ENCODE results near the gene RFC4.

RFC4 gene

GRCh38 chr3:186783058-186783730, 23.1 kb downstream of the RFC4 start, which contains the start of gene EIF4A2:
TSS of gene EIF4A2 (plus strand) at chr3:186783577. CDS start at chr3:186783611, 34 bp downstream.
- no CpG with 5 or more reads among the region's 60 CpGs for WGBS, 2 donors (ENCODE audit: extremely low coverage in 2 of 2, insufficient read length in 2 of 2, insufficient replicate concordance in 1 of 2)
- Histone ChIP-seq H3K4me2 (ENCODE audit: insufficient read depth, low read length, poor library complexity, severe bottlenecking) (peak within 1 kb of the TSS; percentile 56), H3K4me1 (ENCODE audit: control insufficient read depth in 2 of 2, insufficient read depth in 1 of 2, low read depth in 1 of 2, low read length in 2 of 2) (peaks cover 1 to 11% of the 10 kb centered on the region in 2 donors), H3K79me1 (ENCODE audit: low read depth, low read length) (no peaks in the 10 kb centered on the region), H2AFZ (ENCODE audit: low read length) (peak within 1 kb of the TSS; percentile 91), H2BK12ac (ENCODE audit: low read length) (no peak within 1 kb of the TSS), H2BK15ac (ENCODE audit: low read length) (no peak within 1 kb of the TSS), H3K23ac (ENCODE audit: low read depth, low read length, poor library complexity) (peak within 1 kb of the TSS; percentile 62), H2BK5ac (ENCODE audit: low read length) (peak within 1 kb of the TSS; percentile 46), H2BK120ac (ENCODE audit: low read depth, low read length) (no peak within 1 kb of the TSS), H4K91ac (ENCODE audit: low read depth, low read length, poor library complexity) (no peak within 1 kb of the TSS), H3K27me3 (ENCODE audit: control insufficient read depth in 3 of 3, insufficient read depth in 3 of 3, low read depth in 1 of 3, low read length in 3 of 3) (no peaks in the 10 kb centered on the region), H2AK5ac (ENCODE audit: low read depth, low read length) (peak within 1 kb of the TSS; percentile 88), H3K27ac (replicated peaks; ENCODE audit: low read length) (peak within 1 kb of the TSS; percentile 86), H3K36me3 (replicated peaks in 1 of 2; ENCODE audit: control insufficient read depth in 2 of 2, insufficient read depth in 2 of 2, low read length in 2 of 2) (peaks cover 26 to 42% of the 10 kb centered on the region in 2 donors), H3K4me3 (ENCODE audit: low read length in 2 of 2) (peak within 1 kb of the TSS; percentile 87 to 92), H3K9ac (ENCODE audit: low read depth, low read length, poor library complexity) (peak within 1 kb of the TSS; percentile 96), H4K8ac (ENCODE audit: low read depth, low read length) (no peak within 1 kb of the TSS), H3K14ac (ENCODE audit: low read length) (peak within 1 kb of the TSS; percentile 40), H3K18ac (ENCODE audit: low read length) (peak within 1 kb of the TSS; percentile 87), H3K4ac (ENCODE audit: low read length) (peak within 1 kb of the TSS; percentile 10), H3K9me3 (replicated peaks in 1 of 2; ENCODE audit: control insufficient read depth in 2 of 2, insufficient read depth in 1 of 2, low read depth in 1 of 2, low read length in 2 of 2) (no peaks in the 10 kb centered on the region)
- DNase-seq (ENCODE audit: low spot score): peak; percentile 94

- DNase-seq (ENCODE audit: low spot score): no peak
- Histone ChIP-seq H3K18ac (ENCODE audit: low read length) (peak overlapping the region; percentile 58), H3K79me1 (ENCODE audit: low read depth, low read length) (no peaks in the 10 kb centered on the region), H3K4me1 (ENCODE audit: control insufficient read depth in 2 of 2, insufficient read depth in 1 of 2, low read depth in 1 of 2, low read length in 2 of 2) (peaks cover 1 to 11% of the 10 kb centered on the region in 2 donors), H3K14ac (ENCODE audit: low read length) (no peak overlapping the region), H3K23ac (ENCODE audit: low read depth, low read length, poor library complexity) (peak overlapping the region; percentile 47), H3K27me3 (ENCODE audit: control insufficient read depth in 3 of 3, insufficient read depth in 3 of 3, low read depth in 1 of 3, low read length in 3 of 3) (no peaks in the 10 kb centered on the region), H3K4ac (ENCODE audit: low read length) (no peak overlapping the region), H3K4me3 (ENCODE audit: low read length in 2 of 2) (peak overlapping the region; percentile 87 to 90), H4K91ac (ENCODE audit: low read depth, low read length, poor library complexity) (no peak overlapping the region), H2BK15ac (ENCODE audit: low read length) (no peak overlapping the region), H2BK12ac (ENCODE audit: low read length) (no peak overlapping the region), H2AK5ac (ENCODE audit: low read depth, low read length) (no peak overlapping the region), H3K36me3 (replicated peaks in 1 of 2; ENCODE audit: control insufficient read depth in 2 of 2, insufficient read depth in 2 of 2, low read length in 2 of 2) (peaks cover 24 to 36% of the 10 kb centered on the region in 2 donors), H3K9me3 (replicated peaks in 1 of 2; ENCODE audit: control insufficient read depth in 2 of 2, insufficient read depth in 1 of 2, low read depth in 1 of 2, low read length in 2 of 2) (no peaks in the 10 kb centered on the region), H3K4me2 (ENCODE audit: insufficient read depth, low read length, poor library complexity, severe bottlenecking) (peak overlapping the region; percentile 56), H3K27ac (replicated peaks; ENCODE audit: low read length) (peak overlapping the region; percentile 67), H2AFZ (ENCODE audit: low read length) (peak overlapping the region; percentile 91), H3K9ac (ENCODE audit: low read depth, low read length, poor library complexity) (peak overlapping the region; percentile 71), H4K8ac (ENCODE audit: low read depth, low read length) (no peak overlapping the region), H2BK5ac (ENCODE audit: low read length) (no peak overlapping the region), H2BK120ac (ENCODE audit: low read depth, low read length) (no peak overlapping the region)
- no CpG with 5 or more reads among the region's 21 CpGs for WGBS, 2 donors (ENCODE audit: extremely low coverage in 2 of 2, insufficient read length in 2 of 2, insufficient replicate concordance in 1 of 2)
These were observed 23.7 kb downstream of the RFC4 start for GRCh38 chr3:186782542-186783057.

GRCh38 chr3:186779204-186779603, 27.1 kb downstream of the RFC4 start:
- no peak overlapping the region for H3K9ac ChIP-seq (ENCODE audit: low read depth, low read length, poor library complexity)
- no peaks in the 10 kb centered on the region for H3K4me1 ChIP-seq (ENCODE audit: control insufficient read depth in 2 of 2, insufficient read depth in 1 of 2, low read depth in 1 of 2, low read length in 2 of 2)
- H2BK15ac ChIP-seq (ENCODE audit: low read length): no peak overlapping the region
- H3K9me3 ChIP-seq (replicated peaks in 1 of 2; ENCODE audit: control insufficient read depth in 2 of 2, insufficient read depth in 1 of 2, low read depth in 1 of 2, low read length in 2 of 2): no peaks in the 10 kb centered on the region
- H3K36me3 ChIP-seq (replicated peaks in 1 of 2; ENCODE audit: control insufficient read depth in 2 of 2, insufficient read depth in 2 of 2, low read length in 2 of 2): peaks cover 1 to 2% of the 10 kb centered on the region in 2 donors
- H3K14ac ChIP-seq (ENCODE audit: low read length): no peak overlapping the region
- no peaks in the 10 kb centered on the region for H3K27me3 ChIP-seq (ENCODE audit: control insufficient read depth in 3 of 3, insufficient read depth in 3 of 3, low read depth in 1 of 3, low read length in 3 of 3)
- no peak overlapping the region for H3K18ac ChIP-seq (ENCODE audit: low read length)
- H3K4me2 ChIP-seq (ENCODE audit: insufficient read depth, low read length, poor library complexity, severe bottlenecking): no peak overlapping the region
- H3K79me1 ChIP-seq (ENCODE audit: low read depth, low read length): no peaks in the 10 kb centered on the region
- H4K91ac ChIP-seq (ENCODE audit: low read depth, low read length, poor library complexity): no peak overlapping the region
- no CpG with 5 or more reads among the region's 5 CpGs for WGBS, 2 donors (ENCODE audit: extremely low coverage in 2 of 2, insufficient read length in 2 of 2, insufficient replicate concordance in 1 of 2)
- H3K4me3 ChIP-seq (ENCODE audit: low read length in 2 of 2): no peak overlapping the region
- no peak overlapping the region for H3K23ac ChIP-seq (ENCODE audit: low read depth, low read length, poor library complexity)
- DNase-seq (ENCODE audit: low spot score): no peak
- H3K4ac ChIP-seq (ENCODE audit: low read length): no peak overlapping the region
- H2AK5ac ChIP-seq (ENCODE audit: low read depth, low read length): no peak overlapping the region
- no peak overlapping the region for H2AFZ ChIP-seq (ENCODE audit: low read length)
- no peak overlapping the region for H3K27ac ChIP-seq (replicated peaks; ENCODE audit: low read length)
- no peak overlapping the region for H4K8ac ChIP-seq (ENCODE audit: low read depth, low read length)
- no peak overlapping the region for H2BK120ac ChIP-seq (ENCODE audit: low read depth, low read length)
- no peak overlapping the region for H2BK12ac ChIP-seq (ENCODE audit: low read length)
- no peak overlapping the region for H2BK5ac ChIP-seq (ENCODE audit: low read length)

- Histone ChIP-seq H3K27ac (replicated peaks; ENCODE audit: low read length) (no peak overlapping the region), H2BK15ac (ENCODE audit: low read length) (no peak overlapping the region), H3K18ac (ENCODE audit: low read length) (no peak overlapping the region), H3K4me2 (ENCODE audit: insufficient read depth, low read length, poor library complexity, severe bottlenecking) (no peak overlapping the region), H3K4me1 (ENCODE audit: control insufficient read depth in 2 of 2, insufficient read depth in 1 of 2, low read depth in 1 of 2, low read length in 2 of 2) (peaks cover 3 to 4% of the 10 kb centered on the region in 2 donors), H3K36me3 (replicated peaks in 1 of 2; ENCODE audit: control insufficient read depth in 2 of 2, insufficient read depth in 2 of 2, low read length in 2 of 2) (no peaks in the 10 kb centered on the region), H2AK5ac (ENCODE audit: low read depth, low read length) (no peak overlapping the region), H3K9me3 (replicated peaks in 1 of 2; ENCODE audit: control insufficient read depth in 2 of 2, insufficient read depth in 1 of 2, low read depth in 1 of 2, low read length in 2 of 2) (no peaks in the 10 kb centered on the region), H4K8ac (ENCODE audit: low read depth, low read length) (no peak overlapping the region), H2BK12ac (ENCODE audit: low read length) (no peak overlapping the region), H3K4ac (ENCODE audit: low read length) (no peak overlapping the region), H3K23ac (ENCODE audit: low read depth, low read length, poor library complexity) (no peak overlapping the region), H2BK120ac (ENCODE audit: low read depth, low read length) (no peak overlapping the region), H3K79me1 (ENCODE audit: low read depth, low read length) (no peaks in the 10 kb centered on the region), H3K9ac (ENCODE audit: low read depth, low read length, poor library complexity) (no peak overlapping the region), H2BK5ac (ENCODE audit: low read length) (no peak overlapping the region), H3K27me3 (ENCODE audit: control insufficient read depth in 3 of 3, insufficient read depth in 3 of 3, low read depth in 1 of 3, low read length in 3 of 3) (peaks cover 0 to 3% (median 0%) of the 10 kb centered on the region in 3 experiments), H3K14ac (ENCODE audit: low read length) (no peak overlapping the region), H3K4me3 (ENCODE audit: low read length in 2 of 2) (no peak overlapping the region), H2AFZ (ENCODE audit: low read length) (no peak overlapping the region), H4K91ac (ENCODE audit: low read depth, low read length, poor library complexity) (no peak overlapping the region)
- no peak for DNase-seq (ENCODE audit: low spot score)
- WGBS, 2 donors (ENCODE audit: extremely low coverage in 2 of 2, insufficient read length in 2 of 2, insufficient replicate concordance in 1 of 2): no CpG with 5 or more reads among the region's 8 CpGs
These were observed 30.3 kb downstream of the RFC4 start for GRCh38 chr3:186775999-186776398.
